CD4-positive, alpha-beta T cell treated with Interleukin-4 for 4 hours (primary cell): ENCODE data around the gene TMEM80.
"Not testable (repeated sequence)": the region's sequence is repeated elsewhere in the genome, so short reads cannot be mapped to it uniquely, and the experiment has no call there.

ENCODE experiments used
- DNase-seq: peaks from one replicate; pipeline ENCODE4 v3.0.0-alpha.2; 2020

TMEM80 gene

DNA sequence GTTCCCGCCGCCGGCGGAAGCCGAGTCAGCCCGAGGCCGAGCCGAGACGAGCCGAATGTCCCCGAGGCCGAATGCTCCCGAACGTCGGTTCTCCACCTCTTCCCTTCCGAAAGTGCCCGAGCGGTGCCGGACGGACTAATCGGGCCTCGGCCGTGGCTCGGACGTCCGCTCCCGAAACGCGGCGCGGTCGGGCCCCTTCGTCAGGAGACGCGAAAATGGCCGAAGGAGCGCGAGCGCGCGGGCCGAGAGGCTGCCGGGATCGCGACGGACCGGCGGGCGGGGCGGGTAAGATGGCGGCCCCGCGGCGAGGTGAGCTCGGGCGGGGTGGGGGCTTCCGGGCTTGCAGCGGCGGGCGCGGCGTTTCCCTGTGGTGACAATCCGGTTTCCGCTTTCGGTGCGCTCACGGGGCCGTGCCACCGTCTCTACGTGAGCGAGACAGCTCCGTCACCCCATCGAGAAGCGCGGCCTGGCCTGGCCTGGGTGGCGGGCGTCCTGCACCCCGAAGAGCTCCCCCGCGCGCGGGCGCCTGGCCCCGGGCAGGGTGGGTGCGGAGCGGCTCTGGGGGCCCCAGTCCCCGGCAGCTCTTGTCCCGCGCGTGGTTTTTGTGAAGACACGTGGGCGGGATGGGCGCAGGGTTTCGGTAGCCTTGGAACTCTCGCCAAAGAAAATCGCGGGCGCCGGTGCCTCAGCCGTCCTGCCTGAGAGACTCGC, at the start of gene TMEM80:
TMEM80 (plus strand) TSS at position 279 of the 711 bp plus-strand sequence; CDS start at position 291, 12 bp downstream.
- DNase-seq: peak; percentile 97

DNA sequence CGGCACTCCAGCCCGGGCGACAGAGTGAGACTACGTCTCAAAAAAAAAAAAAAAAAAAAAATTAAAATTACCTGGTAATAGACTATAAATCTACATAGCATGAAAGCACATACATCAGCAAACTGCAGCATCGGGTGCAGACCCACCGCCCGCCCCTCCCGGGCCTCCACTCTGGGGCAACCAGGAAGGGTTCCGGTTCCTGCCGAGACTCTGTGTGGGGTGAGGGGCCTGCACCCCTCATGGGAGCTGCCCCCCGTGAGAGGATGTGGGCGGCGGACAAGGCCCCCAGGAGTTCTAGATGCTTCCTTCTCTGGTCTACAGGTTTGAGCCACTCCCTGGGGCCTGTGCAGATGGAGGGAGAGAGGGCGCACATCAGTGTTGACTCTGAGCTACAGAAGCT, 49.4 kb upstream of the TMEM80 start:
- DNase-seq: no peak

DNA sequence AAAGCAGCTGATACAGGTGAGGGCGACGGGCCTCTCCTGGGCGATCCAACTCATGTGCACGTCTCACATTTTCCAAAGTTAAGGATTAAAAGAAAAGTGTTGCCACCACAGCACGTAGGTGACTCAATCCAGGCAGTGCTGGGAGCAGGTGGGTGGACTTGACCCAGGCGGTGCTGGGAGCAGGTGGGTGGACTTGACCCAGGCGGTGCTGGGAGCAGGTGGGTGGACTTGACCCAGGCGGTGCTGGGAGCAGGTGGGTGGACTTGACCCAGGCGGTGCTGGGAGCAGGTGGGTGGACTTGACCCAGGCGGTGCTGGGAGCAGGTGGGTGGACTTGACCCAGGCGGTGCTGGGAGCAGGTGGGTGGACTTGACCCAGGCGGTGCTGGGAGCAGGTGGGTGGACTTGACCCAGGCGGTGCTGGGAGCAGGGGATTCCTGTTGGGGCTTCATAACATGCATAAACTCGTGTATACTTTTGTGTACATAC, 47.9 kb upstream of the TMEM80 start:
- not testable (repeated sequence) for DNase-seq

DNA sequence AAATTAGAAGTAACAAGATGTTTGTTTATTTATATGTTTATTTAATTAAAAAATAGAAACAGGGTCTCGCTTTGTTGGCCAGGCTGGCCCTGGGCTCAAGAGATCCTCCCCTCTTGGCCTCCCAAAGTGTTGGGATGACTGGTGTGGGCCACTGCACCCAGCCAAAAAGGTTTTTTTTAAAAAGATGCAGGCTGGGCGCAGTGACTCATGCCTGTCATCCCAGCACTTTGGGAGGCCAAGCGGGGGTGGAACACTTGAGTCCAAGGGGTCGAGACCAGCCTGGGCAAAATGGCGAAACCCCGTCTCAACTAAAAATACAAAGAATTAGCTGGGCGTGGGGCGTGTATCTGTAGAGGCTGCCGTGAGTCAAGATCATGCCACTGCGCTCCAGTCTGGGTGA, 45.1 kb upstream of the TMEM80 start:
- no peak for DNase-seq

DNA sequence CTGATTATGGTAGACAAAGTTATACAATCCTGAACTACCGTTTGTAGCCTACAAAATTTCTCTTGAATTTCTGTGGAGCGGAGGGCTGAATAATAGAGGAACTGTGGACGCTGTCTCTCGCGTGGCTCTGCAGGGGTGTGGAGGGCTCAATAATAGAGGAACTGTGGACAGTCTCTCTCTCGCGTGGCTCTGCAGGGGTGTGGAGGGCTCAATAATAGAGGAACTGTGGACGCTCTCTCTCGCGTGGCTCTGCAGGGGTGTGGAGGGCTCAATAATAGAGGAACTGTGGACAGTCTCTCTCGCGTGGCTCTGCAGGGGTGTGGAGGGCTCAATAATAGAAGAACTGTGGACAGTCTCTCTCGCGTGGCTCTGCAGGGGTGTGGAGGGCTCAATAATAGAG, 42.5 kb upstream of the TMEM80 start:
- not testable (repeated sequence) for DNase-seq

DNA sequence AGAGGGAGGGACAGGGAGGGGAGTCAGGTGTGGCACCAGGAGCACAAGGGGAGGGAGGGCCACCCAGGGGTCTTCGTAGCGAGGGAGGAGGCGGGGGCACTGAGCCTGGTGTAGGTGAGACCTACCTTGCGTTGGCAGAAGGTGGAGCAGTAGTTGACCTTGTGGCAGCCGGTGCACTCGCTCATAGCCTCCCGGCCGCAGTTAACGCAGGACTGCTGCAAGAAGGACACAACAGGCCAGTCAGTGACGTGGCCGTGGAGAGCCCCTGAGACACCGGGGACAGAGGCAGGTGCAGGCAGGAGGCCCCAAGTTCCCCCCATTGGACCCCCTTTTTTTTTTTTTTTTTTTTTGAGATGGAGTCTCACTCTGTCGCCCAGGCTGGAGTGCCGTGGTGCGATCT, 41.8 kb upstream of the TMEM80 start:
- no peak for DNase-seq

DNA sequence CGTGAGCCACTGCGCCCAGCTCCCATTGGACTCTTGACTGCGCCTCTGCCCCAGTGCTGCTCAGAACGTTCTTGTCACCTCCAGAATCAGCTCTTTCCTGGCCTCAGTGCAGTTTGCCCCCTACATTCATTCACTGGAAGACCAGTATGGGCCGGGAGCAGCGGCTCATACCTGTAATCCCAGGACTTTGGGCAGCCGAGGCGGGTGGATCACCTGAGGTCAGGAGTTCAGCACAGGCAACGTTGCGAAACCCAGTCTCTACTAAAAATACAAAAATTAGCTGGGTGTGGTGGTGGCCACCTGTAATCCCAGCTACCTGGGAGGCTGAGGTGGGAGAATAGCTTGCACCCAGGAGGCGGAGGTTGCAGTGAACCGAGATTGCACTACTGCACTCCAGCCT, 41.2 kb upstream of the TMEM80 start:
- DNase-seq: not testable (repeated sequence)

DNA sequence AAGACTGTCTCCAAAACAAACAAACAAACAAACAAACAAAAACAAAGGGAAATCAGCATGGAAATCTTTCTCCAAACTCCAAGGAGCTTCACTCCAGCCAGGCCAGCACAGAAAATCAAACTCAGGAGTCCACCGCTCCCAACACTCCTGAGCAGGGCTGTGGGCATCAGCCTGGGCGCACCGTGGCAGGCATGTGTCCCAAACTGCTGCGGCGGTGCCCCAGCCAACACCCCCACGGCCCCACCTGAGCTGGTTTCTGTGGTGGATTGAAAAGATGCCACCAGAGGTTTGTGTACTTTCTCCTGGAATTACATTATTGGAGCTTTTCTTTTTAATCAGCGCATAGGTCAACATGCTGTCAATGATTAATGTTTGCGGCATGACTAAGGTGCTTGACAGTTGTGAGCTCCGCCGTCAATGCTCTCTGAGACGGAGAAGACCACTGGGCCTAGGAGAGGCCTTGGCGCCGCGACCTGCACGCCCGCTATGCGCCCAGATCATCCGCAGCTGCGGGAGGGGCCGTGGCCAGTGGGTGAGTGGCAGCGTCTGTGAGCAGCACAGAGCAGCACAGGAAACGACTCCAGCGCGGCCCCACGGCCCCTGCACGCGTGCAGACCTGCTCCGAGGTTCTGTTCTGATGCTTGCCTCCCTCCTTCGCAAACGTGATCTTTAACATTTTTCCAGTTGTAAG, 40.4 kb upstream of the TMEM80 start:
- no peak for DNase-seq

DNA sequence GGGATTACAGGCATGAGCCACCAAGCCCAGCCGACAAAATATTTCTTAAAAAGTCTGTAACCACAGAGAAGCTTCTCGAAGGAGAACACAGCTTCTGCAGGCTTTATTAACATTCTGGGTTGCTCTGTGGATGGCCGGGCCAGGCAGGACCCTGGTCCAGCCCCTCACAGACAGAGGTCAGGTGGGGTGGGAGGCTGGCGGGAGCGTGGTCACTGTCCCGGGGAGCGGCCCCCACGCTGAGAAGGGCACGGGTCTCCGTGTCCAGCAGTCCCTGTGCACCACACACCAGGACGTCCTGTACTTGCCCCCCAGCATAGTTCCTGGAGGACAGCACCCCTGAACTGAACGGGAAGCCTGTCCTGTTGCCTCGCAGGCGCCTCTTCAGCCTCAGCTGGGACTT, 39.2 kb upstream of the TMEM80 start:
- DNase-seq: no peak

DNA sequence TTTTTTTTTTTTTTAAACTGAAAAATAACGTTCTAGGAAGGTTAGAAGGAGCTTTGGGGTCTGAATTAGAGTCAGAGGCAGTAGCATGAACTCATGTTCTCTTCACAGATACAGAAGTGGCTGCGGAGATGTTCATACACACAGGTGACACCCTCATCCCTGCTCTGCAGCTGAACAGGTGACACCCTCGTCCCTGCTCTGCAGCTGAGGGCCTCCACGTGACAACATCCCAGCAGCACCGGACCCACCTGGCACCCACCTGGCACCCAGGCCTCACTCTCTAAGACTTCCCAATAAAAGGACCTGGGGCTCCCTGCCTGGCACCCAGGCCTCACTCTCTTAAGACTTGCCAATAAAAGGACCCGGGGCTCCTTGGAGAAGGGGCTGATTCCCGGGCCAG, 38.8 kb upstream of the TMEM80 start:
- DNase-seq: no peak

DNA sequence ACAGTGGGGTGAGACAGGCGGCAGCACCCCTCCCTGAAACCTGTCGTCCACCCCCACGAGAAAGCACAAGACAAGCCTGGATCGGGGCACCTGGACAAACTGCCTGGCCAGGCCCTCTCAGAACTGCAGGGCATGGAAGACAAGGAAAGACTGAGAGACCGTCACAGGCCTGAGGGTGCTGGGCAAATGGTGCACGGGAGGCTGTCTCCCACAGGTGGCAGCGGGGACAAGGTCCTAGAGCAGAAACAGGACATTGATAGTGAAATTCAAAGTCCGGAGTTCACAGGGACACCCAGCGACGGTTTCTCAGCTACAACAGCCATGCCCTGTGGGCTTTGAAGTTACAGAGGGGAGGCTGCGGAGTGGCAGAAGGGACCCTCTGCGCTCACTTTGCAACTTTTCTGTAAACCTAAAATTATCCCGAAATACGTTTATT, 37.9 kb upstream of the TMEM80 start:
- DNase-seq: no peak

DNA sequence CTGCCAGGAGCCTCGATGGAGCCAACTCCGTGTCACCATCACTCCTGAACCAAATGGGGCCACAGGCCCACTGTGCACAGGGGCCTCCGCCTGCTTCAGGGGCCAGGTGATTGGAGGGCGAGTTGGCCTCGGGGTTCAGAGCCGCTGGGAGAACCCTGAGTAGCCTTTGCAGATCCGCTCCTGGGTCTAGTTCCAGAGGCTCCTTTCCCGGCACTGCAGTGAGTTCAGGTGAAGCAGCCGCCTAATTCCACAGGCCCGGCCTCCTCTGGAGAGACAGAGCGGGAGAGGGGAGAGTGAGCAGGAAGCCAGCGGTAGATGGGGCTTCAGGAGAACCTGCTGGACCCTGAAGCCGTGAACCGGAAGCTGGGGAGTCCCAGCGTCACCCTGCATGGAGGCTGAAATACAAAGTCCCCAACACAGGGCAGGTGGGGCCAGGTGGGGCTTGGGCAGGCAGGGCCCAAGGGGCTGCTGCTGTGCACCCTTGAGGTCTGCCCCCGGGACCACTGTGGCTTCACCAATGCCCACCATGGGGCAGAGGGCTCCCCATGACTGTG, 36.0 kb upstream of the TMEM80 start:
- DNase-seq: no peak

DNA sequence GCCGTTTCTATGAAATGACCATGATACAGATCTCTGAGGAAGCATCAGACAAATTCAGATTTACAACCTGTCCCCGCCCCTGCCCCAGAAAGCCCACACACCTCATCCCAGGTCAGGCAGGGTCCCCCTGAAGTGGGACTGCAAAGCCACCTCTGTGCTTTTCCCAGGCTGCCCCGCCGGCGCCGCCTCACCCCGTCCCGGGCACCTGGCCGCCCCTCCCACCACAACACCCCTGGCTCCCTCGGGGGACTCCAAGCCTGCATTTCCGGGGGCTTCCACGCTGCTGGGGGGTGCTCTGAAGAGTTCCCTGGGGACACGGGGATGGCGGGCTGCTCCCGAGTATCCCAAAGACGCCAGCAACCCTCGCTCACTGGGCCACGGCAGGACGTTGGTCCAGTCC, 35.3 kb upstream of the TMEM80 start:
- no peak for DNase-seq

DNA sequence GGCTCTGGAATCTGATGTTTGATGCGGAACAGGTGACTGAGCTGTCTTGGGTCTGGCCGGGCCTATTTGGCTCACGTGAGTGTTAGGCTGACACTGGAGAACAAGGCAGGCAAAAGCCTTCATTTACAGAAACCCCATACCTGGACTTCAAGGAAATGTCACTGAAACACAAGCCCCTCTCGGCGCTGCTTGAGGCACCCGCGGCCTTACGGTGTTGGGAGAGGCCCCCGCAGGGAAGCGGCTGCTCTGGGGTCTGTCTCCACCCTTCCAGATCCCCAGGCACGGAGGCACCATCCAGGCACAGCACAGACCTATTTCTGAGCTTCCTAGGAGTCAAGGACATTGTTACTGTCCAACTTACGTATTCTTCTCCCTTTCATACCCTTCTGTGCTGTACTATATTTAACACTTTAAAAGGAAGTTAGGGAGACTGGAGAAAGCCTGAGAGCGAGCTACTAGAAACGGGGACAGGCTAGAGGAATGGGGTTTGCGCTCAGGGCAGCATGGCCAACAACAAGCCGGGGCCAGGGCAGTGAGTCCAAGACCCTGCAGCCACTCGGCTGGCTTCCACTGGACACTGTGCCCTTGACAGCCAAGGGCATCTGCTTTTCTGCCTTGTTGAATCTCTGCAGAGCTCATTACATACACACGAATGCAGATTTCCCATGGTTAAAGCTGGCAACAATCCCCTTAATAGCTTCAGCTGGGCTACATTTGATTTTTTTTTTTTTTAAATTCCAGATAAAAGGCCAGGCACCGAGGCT, 34.8 kb upstream of the TMEM80 start:
- DNase-seq: no peak

DNA sequence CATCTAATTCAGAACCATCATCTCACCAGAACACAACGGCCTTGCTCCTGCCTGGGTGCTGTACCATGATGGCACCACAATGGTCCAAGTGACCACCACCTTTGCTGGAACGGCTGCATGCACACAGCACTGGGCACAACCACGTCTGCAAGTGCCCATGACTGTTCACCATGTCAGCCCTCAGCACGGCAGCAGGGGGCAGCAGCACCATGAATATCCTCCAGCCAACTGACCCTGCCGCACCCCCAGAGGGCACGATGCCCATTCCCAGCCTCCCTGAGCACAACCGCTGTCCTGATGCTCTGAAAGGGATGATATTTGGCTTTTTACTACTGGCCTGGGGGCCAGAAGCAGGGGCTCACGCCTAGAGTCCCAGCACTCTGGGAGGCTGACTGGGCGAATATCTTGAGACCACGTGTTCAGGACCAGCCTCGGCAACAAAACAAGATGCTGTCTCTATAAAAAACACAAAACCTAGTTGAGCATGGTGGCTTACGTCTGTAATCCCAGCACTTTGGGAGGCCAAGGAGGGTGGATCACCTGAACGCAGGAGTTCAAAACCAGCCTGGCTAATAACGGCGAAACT, 32.8 kb upstream of the TMEM80 start:
- DNase-seq: peak; percentile 27

DNA sequence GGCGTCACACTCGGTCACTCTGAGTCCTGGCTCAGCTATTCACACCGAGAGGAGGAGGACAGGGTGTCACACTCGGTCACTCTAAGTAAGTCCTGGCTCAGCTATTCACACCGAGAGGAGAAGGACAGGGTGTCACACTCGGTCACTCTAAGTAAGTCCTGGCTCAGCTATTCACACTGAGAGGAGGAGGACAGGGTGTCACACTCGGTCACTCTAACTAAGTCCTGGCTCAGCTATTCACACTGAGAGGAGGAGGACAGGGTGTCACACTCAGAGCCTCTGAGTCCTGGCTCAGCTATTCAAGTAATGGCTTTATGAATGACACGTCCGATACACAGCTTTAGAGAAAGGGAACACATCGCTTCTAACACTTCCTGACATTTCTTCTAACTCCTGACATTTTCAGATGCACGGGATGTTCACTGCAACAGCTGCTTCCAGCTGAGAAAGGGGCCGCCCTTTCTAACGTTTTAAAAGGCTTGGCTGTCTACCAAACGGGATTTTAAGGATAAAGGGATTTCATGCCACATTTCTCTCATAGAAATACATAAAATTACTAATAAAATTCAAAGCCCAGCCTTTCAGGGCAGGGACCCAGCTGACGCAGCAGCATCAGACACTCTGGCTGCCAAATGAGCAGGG, 30.4 kb upstream of the TMEM80 start:
- DNase-seq: no peak

DNA sequence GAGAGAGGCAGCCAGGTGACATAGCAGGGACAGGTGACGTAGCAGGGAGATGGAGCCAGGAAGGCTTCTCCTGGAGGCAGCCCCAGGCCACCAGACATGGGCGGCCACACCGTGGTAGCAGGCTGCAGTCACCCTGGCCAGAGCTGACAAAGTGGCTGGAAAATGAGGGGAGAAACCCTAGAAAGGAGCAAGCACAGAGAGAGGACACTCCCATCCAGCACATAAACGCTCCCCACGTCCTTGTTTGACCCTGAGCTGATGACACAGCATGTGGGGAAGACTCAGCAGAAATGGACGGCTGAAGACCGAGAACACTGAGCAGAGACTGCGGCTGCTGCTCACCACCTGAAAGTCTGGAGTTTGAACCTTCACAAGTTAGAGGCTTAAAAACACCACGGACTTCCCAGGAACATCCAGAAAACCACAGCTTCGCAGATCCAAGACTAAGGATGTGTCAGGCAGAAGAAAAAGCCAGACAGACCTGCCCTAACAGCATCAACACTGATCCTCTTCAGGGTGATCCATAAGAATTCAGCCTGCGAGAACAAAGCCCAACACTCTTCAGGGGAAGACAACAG, 29.8 kb upstream of the TMEM80 start:
- DNase-seq: no peak

DNA sequence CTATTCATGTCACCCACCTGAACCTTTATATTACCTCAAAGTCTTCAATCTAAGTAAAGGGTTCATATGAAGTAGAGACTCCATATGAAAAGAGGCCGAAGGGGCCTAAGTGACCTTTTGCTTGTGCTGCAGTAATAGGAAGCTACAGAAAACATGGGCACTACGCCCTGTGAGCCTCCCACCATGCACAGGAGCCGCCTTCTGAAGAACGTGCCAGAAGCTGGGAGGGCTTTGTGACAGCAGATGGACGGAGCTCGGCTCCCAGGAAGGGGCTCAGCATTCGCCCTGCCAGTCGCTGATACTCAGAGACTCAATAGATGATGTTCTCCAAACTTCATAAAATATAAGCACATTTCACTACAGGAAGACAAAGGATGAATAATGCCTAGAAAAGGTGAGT, 21.8 kb upstream of the TMEM80 start:
- no peak for DNase-seq

DNA sequence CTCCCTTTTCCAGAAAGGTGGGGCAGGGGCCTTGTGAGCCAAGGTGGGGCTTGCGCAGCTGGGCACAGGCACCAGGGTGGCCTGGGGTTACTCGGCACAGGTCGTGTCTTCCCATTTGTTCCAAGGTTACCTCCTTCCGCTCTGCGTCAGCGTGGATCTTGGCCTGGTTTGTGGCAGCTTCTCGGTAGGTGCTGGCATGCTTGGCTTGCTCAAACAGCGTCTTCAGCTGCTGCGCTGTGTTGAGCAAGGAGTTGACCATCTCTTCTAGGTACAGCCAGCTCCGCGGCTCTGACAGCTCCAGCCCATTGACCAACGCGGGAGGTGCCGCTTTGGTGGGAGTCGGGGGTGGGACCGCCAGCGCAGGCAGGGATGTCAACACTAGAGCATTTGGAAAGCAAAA, 21.2 kb upstream of the TMEM80 start:
- DNase-seq: no peak

DNA sequence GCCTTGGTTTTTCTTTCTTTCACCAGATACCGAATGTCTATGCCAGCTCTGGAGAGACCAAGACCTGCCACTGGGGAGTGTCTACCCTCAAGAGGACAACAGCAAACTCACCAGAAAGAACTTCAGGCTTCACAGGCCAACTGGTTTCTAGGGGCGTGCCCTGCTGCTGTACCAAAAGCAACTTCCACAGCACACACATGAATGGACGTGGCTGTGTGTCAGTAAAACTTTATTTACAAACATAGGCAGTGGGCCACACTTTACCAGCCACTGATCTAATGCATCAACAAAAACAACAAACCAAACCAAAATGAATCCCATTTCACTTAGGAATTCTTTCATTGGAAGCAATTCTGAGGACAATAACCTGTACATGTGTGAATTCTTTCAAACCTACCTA, 17.3 kb upstream of the TMEM80 start:
- DNase-seq: no peak

DNA sequence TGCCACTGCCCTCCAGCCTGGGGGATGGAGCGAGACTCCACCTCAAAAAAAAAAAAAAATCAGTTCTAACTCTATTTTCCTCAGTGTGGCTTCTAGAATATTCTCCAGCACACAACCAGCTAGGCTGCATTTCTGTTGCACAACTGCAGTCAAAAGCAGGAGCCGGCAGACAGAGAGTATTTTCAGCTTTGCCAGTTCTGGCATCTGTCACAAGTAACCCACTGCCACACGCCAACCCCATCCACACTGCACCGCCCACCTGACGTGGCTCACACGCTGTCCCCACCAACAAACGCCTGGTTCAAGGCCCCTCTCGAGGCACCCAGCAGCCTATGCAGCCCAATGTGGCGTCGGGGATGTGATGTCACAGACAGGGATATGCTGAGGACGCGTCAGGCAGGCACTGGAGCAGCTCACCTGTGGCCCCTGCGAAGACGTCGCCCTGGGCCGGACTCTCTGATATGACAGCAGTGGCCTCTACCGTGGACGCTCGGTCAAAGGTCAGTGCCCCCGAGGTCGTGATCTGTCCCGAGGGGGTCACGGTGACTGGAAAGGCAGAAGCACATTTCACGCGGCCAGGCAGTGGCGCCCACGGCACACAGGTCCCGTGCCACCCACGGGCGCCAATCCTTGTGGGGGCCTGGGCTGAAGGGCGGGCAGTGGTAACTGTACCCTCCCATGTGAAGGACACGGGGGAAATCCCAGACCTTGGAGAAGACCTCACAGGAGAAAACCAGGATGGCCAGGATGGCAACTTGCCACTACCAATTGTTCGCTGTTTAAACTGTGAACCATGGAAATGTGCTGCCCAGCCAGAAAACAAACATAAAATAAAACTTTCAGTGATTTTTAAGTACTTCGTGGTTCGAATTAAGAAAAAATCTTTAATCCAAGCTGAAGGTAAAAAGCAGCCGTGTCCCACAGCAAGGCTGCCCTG, 16.1 kb upstream of the TMEM80 start:
- no peak for DNase-seq
